NT2/D1 (cell line): Measurements from ENCODE around the gene SMOC2.

Experiments
- SUZ12 ChIP-seq: IDR thresholded peaks from 2 replicates; pipeline ENCODE4 v1.6.1; 2011; ENCODE audit not compliant: insufficient read length, insufficient read depth; ENCODE audit errors: extremely low read depth
- YY1 ChIP-seq: IDR thresholded peaks from 2 replicates; pipeline ENCODE4 v1.6.1; 2011; ENCODE audit not compliant: insufficient read length, insufficient read depth
- ZNF274 ChIP-seq: IDR thresholded peaks from 2 replicates; pipeline ENCODE4 v1.6.1; 2011; ENCODE audit warnings: mild to moderate bottlenecking, low read depth, low read length

- TF ChIP-seq YY1, result no peak
- TF ChIP-seq SUZ12, result no peak
- no peak for TF ChIP-seq ZNF274
Observed at GRCh38 chr6:168662301-168662936, 221.4 kb downstream of the SMOC2 start.
